HG03039 (cell line): ENCODE results near the gene DTX4.
"Not testable (repeated sequence)": the region's sequence is repeated elsewhere in the genome, so short reads cannot be mapped to it uniquely, and the experiment has no call there.

ENCODE experiments used
- ATAC-seq: cut with Tn5 transposase; IDR thresholded peaks from one replicate; pipeline ENCODE4 v1.9.1; 2021; ENCODE audit warnings: mild to moderate bottlenecking, moderate library complexity; ENCODE audit not compliant: unreplicated experiment

DTX4 gene

GRCh38 chr11:59171508-59172322 is at the start of gene DTX4:
Gene DTX4, plus strand, starts transcription at chr11:59172132. Its CDS starts 464 bp downstream, at chr11:59172596.
- ATAC-seq: peak; percentile 77

- peak; percentile 98 for ATAC-seq
These were observed 36.1 kb upstream of the DTX4 start for GRCh38 chr11:59135648-59136461.

GRCh38 chr11:59136551-59136950 is 35.4 kb upstream of the DTX4 start:
- ATAC-seq: not testable (repeated sequence)

- ATAC-seq: no peak
These were observed 34.7 kb upstream of the DTX4 start for GRCh38 chr11:59137190-59137589.

GRCh38 chr11:59138643-59139042 is 33.3 kb upstream of the DTX4 start:
- ATAC-seq: no peak

- no peak for ATAC-seq
These were observed 30.7 kb upstream of the DTX4 start for GRCh38 chr11:59141191-59141590.

GRCh38 chr11:59141673-59142460 is 30.1 kb upstream of the DTX4 start:
- no peak for ATAC-seq

- peak; percentile 77 for ATAC-seq
These were observed 29.1 kb upstream of the DTX4 start, which contains the start of gene FAM111A for GRCh38 chr11:59142530-59143507. Gene FAM111A, plus strand, starts transcription at chr11:59142856. Its CDS starts 6,017 bp downstream, at chr11:59148873.

- no peak for ATAC-seq
These were observed 27.8 kb upstream of the DTX4 start for GRCh38 chr11:59144096-59144495.

- peak; percentile 48 for ATAC-seq
These were observed 27.2 kb upstream of the DTX4 start for GRCh38 chr11:59144579-59145345.

GRCh38 chr11:59145534-59145933 is 26.4 kb upstream of the DTX4 start:
- ATAC-seq: no peak

- ATAC-seq: peak; percentile 54
These were observed 20.2 kb upstream of the DTX4 start for GRCh38 chr11:59151761-59152160.

- peak; percentile 65 for ATAC-seq
These were observed 19.5 kb upstream of the DTX4 start for GRCh38 chr11:59152312-59152951.

- no peak for ATAC-seq
These were observed 17.3 kb upstream of the DTX4 start for GRCh38 chr11:59154610-59155009.

GRCh38 chr11:59157433-59157832 is 14.5 kb upstream of the DTX4 start:
- ATAC-seq: no peak

- ATAC-seq: peak; percentile 91
These were observed 13.5 kb upstream of the DTX4 start for GRCh38 chr11:59158206-59159068.

- ATAC-seq: no peak
These were observed 7.9 kb upstream of the DTX4 start for GRCh38 chr11:59164028-59164427.
